Measurements from ENCODE around the gene ANKRD23.

- TF ChIP-seq CTCF (IDR thresholded peaks at IDR 0.05; ENCODE audit: low read depth, low read length) (no peak), POLR2A (IDR thresholded peaks at IDR 0.05; ENCODE audit: extremely low read depth, insufficient read length) (no peak), MAX (IDR thresholded peaks at IDR 0.05; ENCODE audit: low read depth, low read length) (no peak)
These were observed 3.0 kb upstream of the ANKRD23 start for GRCh38 chr2:96846825-96847224.
